Measurements from ENCODE around the gene TASOR.

Gene TASOR

DNA sequence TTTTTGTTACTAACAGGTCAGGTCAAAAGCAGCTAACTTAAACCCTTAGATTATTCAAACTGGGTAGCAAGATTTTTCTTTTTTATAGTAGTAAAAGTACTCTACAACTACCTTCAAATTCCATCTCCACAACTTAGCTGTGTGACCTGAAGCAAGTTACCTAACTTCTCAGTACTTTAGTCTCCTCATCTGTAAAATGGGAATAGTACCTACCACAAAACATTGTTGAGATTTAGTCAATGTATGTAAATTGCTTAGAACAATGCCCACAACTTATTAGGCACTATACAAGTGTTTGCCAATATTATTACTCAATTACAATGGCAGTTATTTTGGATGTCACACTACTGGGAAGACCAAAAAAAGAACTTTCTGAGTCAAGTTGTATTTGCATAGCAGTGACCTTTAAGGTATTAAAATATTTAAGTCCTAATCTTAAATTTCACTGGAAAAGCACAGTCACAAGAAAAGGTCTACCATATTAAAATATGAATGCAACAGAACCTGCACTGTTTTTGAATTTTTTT lies 2.9 kb downstream of the TASOR start:
- H3K4me3 ChIP-seq (replicated peaks; ENCODE audit: insufficient read depth, low read length) = no peak overlapping the region
- no peak for TF ChIP-seq SPI1 (IDR thresholded peaks at IDR 0.05; ENCODE audit: borderline replicate concordance, low read depth)
- H3K27ac ChIP-seq (replicated peaks) = no peak overlapping the region
- H3K27me3 ChIP-seq (ENCODE audit: insufficient read depth, poor library complexity, severe bottlenecking) = no peaks in the 10 kb centered on the region
- DNase-seq (ENCODE audit: low read depth in 1 of 2, low spot score in 1 of 2) = no peak

DNA sequence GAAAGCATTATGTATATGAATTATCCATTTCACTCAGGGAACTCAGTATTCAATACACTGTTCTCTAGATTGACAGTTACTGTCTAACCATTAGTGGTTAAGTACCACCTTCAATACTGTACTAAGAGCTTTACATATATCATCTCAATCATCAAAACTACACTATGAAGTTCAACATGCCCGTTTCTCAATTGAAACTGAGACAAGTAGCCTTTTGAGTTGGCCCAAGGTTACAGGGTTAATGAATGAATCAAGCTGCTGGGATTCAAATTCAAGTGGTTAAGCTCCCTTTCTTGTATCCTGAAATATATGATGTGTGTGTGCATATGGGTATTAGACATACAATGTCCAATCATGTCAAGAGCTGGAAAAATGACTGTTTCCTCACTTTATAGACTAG lies 5.8 kb downstream of the TASOR start:
- TF ChIP-seq, protein P1, sequence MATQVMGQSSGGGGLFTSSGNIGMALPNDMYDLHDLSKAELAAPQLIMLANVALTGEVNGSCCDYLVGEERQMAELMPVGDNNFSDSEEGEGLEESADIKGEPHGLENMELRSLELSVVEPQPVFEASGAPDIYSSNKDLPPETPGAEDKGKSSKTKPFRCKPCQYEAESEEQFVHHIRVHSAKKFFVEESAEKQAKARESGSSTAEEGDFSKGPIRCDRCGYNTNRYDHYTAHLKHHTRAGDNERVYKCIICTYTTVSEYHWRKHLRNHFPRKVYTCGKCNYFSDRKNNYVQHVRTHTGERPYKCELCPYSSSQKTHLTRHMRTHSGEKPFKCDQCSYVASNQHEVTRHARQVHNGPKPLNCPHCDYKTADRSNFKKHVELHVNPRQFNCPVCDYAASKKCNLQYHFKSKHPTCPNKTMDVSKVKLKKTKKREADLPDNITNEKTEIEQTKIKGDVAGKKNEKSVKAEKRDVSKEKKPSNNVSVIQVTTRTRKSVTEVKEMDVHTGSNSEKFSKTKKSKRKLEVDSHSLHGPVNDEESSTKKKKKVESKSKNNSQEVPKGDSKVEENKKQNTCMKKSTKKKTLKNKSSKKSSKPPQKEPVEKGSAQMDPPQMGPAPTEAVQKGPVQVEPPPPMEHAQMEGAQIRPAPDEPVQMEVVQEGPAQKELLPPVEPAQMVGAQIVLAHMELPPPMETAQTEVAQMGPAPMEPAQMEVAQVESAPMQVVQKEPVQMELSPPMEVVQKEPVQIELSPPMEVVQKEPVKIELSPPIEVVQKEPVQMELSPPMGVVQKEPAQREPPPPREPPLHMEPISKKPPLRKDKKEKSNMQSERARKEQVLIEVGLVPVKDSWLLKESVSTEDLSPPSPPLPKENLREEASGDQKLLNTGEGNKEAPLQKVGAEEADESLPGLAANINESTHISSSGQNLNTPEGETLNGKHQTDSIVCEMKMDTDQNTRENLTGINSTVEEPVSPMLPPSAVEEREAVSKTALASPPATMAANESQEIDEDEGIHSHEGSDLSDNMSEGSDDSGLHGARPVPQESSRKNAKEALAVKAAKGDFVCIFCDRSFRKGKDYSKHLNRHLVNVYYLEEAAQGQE (IDR thresholded peaks at IDR 0.05; ENCODE audit: insufficient replicate concordance, low read depth) = no peak
- TF ChIP-seq GABPA (IDR thresholded peaks at IDR 0.05; ENCODE audit: low read depth) = no peak
- Histone ChIP-seq H3K27ac (replicated peaks) (no peak overlapping the region), H3K27me3 (ENCODE audit: insufficient read depth, poor library complexity, severe bottlenecking) (no peaks in the 10 kb centered on the region), H3K4me3 (replicated peaks; ENCODE audit: insufficient read depth, low read length) (no peak overlapping the region)
- no peak for DNase-seq (ENCODE audit: low read depth in 1 of 2, low spot score in 1 of 2)

DNA sequence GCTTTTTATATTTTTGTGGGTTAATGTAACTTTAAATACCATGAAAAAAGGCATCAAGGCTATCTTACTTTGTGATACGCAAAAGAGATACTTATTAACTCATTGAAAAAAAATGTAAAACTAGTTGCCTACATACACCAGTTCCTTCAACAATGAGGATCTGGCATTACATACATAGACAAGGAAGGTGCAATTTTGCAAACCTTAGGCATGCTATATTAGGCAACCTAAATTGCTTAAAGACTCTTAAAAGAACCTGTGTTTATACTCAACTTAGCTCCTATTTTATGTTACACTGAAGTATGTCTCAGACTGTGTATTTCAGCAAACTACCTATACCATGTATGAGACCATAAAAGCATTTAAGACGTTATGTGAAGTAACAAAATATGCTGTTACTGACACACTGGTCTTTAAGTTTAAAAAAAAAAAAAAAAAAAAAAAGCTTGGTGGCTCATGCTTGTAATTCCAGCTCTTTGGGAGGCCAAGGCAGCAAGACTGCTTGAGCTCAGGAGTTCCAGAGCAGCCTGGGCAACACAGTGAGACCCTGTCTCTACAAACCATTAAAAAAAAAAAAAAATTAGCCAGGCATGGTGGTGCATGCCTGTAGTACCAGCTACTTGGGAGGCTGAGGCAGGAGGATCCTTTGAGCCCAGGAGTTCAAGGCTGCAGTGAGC lies 9.1 kb downstream of the TASOR start:
- no peak overlapping the region for H3K4me3 ChIP-seq (replicated peaks; ENCODE audit: insufficient read depth, low read length)
- peak overlapping the region; percentile 37 for H3K27ac ChIP-seq (replicated peaks)
- DNase-seq (ENCODE audit: low read depth in 1 of 2, low spot score in 1 of 2) = peak; percentile 22 to 41
- TF ChIP-seq SPI1 (IDR thresholded peaks at IDR 0.05; ENCODE audit: borderline replicate concordance, low read depth) = no peak
- TF ChIP-seq, protein P1 (IDR thresholded peaks at IDR 0.05; ENCODE audit: insufficient replicate concordance, low read depth) = no peak
- TF ChIP-seq GABPA (IDR thresholded peaks at IDR 0.05; ENCODE audit: low read depth) = no peak
- no peak for TF ChIP-seq POLR2AphosphoS5 (IDR thresholded peaks at IDR 0.05; ENCODE audit: low read depth)
- no peaks in the 10 kb centered on the region for H3K27me3 ChIP-seq (ENCODE audit: insufficient read depth, poor library complexity, severe bottlenecking)

DNA sequence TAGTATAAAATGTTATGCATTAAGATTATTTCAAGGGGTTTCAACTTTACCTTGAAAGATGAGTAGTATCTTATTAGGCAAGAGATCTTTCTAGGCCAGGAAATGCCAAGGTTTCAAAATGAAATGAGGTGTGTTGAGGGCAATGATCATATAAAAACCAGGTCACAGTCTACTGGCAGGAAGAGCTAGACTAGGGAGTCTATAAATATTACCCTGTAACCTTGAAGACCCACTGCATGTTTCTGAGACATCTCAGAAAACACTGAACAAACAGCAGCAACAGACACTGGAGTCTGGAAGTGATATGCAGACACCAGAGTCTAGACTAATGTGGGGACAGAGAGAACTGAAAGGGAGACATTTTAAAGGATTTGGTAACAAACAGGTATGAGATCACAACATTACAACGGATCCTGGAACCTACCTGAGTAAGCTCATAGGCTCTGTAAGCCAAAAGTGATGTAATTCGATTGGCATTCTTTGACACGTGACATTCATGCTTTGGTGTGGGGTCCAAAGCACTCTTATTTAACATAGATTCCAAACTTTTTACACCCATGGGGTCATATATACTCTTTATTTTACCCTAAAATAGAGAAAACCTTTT lies 15.0 kb downstream of the TASOR start:
- TF ChIP-seq POLR2AphosphoS5 (IDR thresholded peaks at IDR 0.05; ENCODE audit: low read depth) = no peak
- TF ChIP-seq SPI1 (IDR thresholded peaks at IDR 0.05; ENCODE audit: borderline replicate concordance, low read depth) = no peak
- TF ChIP-seq GABPA (IDR thresholded peaks at IDR 0.05; ENCODE audit: low read depth) = no peak
- TF ChIP-seq, protein P2, sequence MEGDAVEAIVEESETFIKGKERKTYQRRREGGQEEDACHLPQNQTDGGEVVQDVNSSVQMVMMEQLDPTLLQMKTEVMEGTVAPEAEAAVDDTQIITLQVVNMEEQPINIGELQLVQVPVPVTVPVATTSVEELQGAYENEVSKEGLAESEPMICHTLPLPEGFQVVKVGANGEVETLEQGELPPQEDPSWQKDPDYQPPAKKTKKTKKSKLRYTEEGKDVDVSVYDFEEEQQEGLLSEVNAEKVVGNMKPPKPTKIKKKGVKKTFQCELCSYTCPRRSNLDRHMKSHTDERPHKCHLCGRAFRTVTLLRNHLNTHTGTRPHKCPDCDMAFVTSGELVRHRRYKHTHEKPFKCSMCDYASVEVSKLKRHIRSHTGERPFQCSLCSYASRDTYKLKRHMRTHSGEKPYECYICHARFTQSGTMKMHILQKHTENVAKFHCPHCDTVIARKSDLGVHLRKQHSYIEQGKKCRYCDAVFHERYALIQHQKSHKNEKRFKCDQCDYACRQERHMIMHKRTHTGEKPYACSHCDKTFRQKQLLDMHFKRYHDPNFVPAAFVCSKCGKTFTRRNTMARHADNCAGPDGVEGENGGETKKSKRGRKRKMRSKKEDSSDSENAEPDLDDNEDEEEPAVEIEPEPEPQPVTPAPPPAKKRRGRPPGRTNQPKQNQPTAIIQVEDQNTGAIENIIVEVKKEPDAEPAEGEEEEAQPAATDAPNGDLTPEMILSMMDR (IDR thresholded peaks at IDR 0.05; ENCODE audit: insufficient read depth, low read length) = no peak
- TF ChIP-seq, protein P1 (IDR thresholded peaks at IDR 0.05; ENCODE audit: insufficient replicate concordance, low read depth) = no peak
- no peak for DNase-seq (ENCODE audit: low read depth in 1 of 2, low spot score in 1 of 2)
- no peak overlapping the region for H3K27ac ChIP-seq (replicated peaks)
- H3K27me3 ChIP-seq (ENCODE audit: insufficient read depth, poor library complexity, severe bottlenecking) = no peaks in the 10 kb centered on the region
- H3K4me3 ChIP-seq (replicated peaks; ENCODE audit: insufficient read depth, low read length) = no peak overlapping the region
